Activated CD8-positive, alpha-beta memory T cell treated with anti-CD3 and anti-CD28 coated beads, Interleukin-2, amount 50 U/mL, for 24 hours (primary cell): Measurements from ENCODE around the gene RCL1.
"Not testable (repeated sequence)": the region's sequence is repeated elsewhere in the genome, so short reads cannot be mapped to it uniquely, and the experiment has no call there.

ENCODE experiments used
- DNase-seq: peaks from one replicate; pipeline ENCODE4 v3.0.0-alpha.2; 2020; ENCODE audit errors: extremely low read depth

The RCL1 gene

GRCh38 chr9:4783191-4783590, 9.6 kb upstream of the RCL1 start:
- DNase-seq = not testable (repeated sequence)

GRCh38 chr9:4784403-4784802, 8.3 kb upstream of the RCL1 start:
- no peak for DNase-seq

- no peak for DNase-seq
These were observed 6.1 kb upstream of the RCL1 start for GRCh38 chr9:4786599-4786998.

GRCh38 chr9:4787876-4788275, 4.9 kb upstream of the RCL1 start:
- DNase-seq = no peak

- DNase-seq = no peak
These were observed 4.0 kb upstream of the RCL1 start for GRCh38 chr9:4788703-4789102.

- DNase-seq = no peak
These were observed 631 bp upstream of the RCL1 start for GRCh38 chr9:4792054-4792571.

- DNase-seq = no peak
These were observed 983 bp downstream of the RCL1 start for GRCh38 chr9:4793459-4794395.

GRCh38 chr9:4794691-4795090, 1.9 kb downstream of the RCL1 start:
- DNase-seq = no peak

GRCh38 chr9:4795108-4795507, 2.4 kb downstream of the RCL1 start:
- DNase-seq = not testable (repeated sequence)

- no peak for DNase-seq
These were observed 3.8 kb downstream of the RCL1 start for GRCh38 chr9:4796530-4796929.

- no peak for DNase-seq
These were observed 4.5 kb downstream of the RCL1 start for GRCh38 chr9:4796988-4797853.

GRCh38 chr9:4797854-4798150, 5.1 kb downstream of the RCL1 start:
- DNase-seq = no peak

GRCh38 chr9:4798281-4799032, 5.7 kb downstream of the RCL1 start:
- no peak for DNase-seq

GRCh38 chr9:4799033-4799430, 6.3 kb downstream of the RCL1 start:
- DNase-seq = no peak

GRCh38 chr9:4799775-4800174, 7.0 kb downstream of the RCL1 start:
- DNase-seq = no peak

- no peak for DNase-seq
These were observed 8.4 kb downstream of the RCL1 start for GRCh38 chr9:4801156-4801555.

- no peak for DNase-seq
These were observed 11.2 kb downstream of the RCL1 start for GRCh38 chr9:4803670-4804530.

GRCh38 chr9:4804531-4805016, 11.8 kb downstream of the RCL1 start:
- no peak for DNase-seq

GRCh38 chr9:4805191-4805918, 12.6 kb downstream of the RCL1 start:
- no peak for DNase-seq

GRCh38 chr9:4810565-4810964, 17.8 kb downstream of the RCL1 start:
- DNase-seq = no peak
